H1 (cell line): ENCODE results near the gene ABCC4.

Experiments used
- CHD2 ChIP-seq: IDR thresholded peaks from 2 replicates; pipeline ENCODE4 v1.6.1; 2012; ENCODE audit warnings: low read length, improper control_type of control experiment
- EP300 ChIP-seq, 2 experiments: IDR thresholded peaks; 1 replicate in 1 of 2; 2 replicates in 1 of 2; pipeline ENCODE4 v1.6.1; 2011 to 2012; ENCODE audit warnings: low read depth in 2 of 2, low read length in 2 of 2, mild to moderate bottlenecking in 2 of 2, borderline replicate concordance in 1 of 2, inconsistent platforms in 1 of 2, moderate library complexity in 1 of 2
- EZH2 ChIP-seq: fragments of 200-600 bp; sonication (generic); IDR thresholded peaks from 2 replicates; pipeline ENCODE4 v1.7.1; 2012; ENCODE audit warnings: low read depth, mild to moderate bottlenecking, moderate library complexity, low read length, inconsistent platforms; ENCODE audit not compliant: severe bottlenecking
- PHF8 ChIP-seq: fragments of 200-600 bp; sonication (generic); conservative IDR thresholded peaks from 2 replicates; pipeline ENCODE4 v1.7.1; 2012; ENCODE audit warnings: low read depth, mild to moderate bottlenecking, inconsistent platforms, low read length, moderate library complexity
- POLR2A ChIP-seq, 2 experiments: IDR thresholded peaks; 1 replicate in 1 of 2; 2 replicates in 1 of 2; pipeline ENCODE4 v1.6.1; 2011; ENCODE audit warnings: low read depth in 2 of 2, low read length in 2 of 2, mild to moderate bottlenecking in 2 of 2; ENCODE audit errors: control extremely low read depth in 1 of 2
- RBBP5 ChIP-seq: IDR thresholded peaks from 2 replicates; pipeline ENCODE4 v1.7.1; 2012; ENCODE audit warnings: low read depth, mild to moderate bottlenecking, inconsistent platforms, low read length, moderate library complexity, borderline replicate concordance
- RFX5 ChIP-seq: IDR thresholded peaks from 2 replicates; pipeline ENCODE4 v1.6.1; 2011; ENCODE audit warnings: low read depth, low read length, improper control_type of control experiment, borderline replicate concordance
- SIN3A ChIP-seq, 2 experiments: IDR thresholded peaks in 1 of 2; conservative IDR thresholded peaks in 1 of 2; 2 replicates each; pipeline ENCODE4 v1.6.1; 2011 to 2012; ENCODE audit warnings: low read length in 2 of 2, improper control_type of control experiment in 1 of 2, low read depth in 1 of 2, mild to moderate bottlenecking in 1 of 2
- SP2 ChIP-seq: IDR thresholded peaks from 2 replicates; pipeline ENCODE4 v1.6.1; 2012; ENCODE audit warnings: mild to moderate bottlenecking, low read length, inconsistent platforms
- SUZ12 ChIP-seq: fragments of 200-600 bp; sonication (generic); IDR thresholded peaks from 2 replicates; pipeline ENCODE4 v1.6.1; 2012; ENCODE audit warnings: mild to moderate bottlenecking, inconsistent platforms, low read length, moderate library complexity, mixed read lengths
- YY1 ChIP-seq: IDR thresholded peaks from 2 replicates; pipeline ENCODE4 v1.6.1; 2011; ENCODE audit warnings: low read depth, mild to moderate bottlenecking, low read length
- ZNF274 ChIP-seq: IDR thresholded peaks from 2 replicates; pipeline ENCODE4 v1.7.0; 2012; ENCODE audit warnings: low read length, borderline replicate concordance; ENCODE audit errors: extremely low read depth
- TF ChIP-seq, protein P1 (sequence below), 3 experiments: IDR thresholded peaks; 1 replicate in 2 of 3; 2 replicates in 1 of 3; pipeline versions ENCODE4 v1.5.1 to v1.6.1; 2011; ENCODE audit warnings: low read length in 3 of 3, mild to moderate bottlenecking in 3 of 3, inconsistent platforms in 2 of 3, low read depth in 1 of 3, moderate library complexity in 1 of 3; ENCODE audit not compliant: insufficient read depth in 1 of 3; ENCODE audit errors: control extremely low read depth in 1 of 3
- TF ChIP-seq, protein P2 (sequence below): IDR thresholded peaks from 2 replicates; pipeline ENCODE4 v1.6.1; 2011; ENCODE audit warnings: low read length, improper control_type of control experiment

DNA sequence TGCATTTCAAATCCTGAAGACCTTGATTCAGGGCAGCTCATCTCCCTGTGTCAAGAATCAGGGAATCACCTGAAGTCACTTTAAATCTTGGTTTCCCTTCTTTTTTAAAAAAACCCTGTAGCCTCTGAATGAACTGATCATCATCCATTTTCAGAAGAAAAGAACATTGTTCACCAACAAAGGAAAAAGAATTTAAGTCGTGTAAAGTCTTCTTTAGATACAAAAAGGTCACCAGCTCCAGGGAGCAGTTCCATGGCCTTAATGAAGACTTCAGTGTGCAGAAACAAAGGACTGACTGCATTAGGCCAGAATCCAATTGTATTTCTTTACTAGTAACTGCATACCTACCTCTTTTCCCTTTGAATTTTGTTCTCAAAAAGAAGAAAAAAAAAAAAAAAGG is 245.0 kb downstream of the ABCC4 start:
- TF ChIP-seq EZH2 (no peak), SIN3A (conservative IDR thresholded peaks at IDR 0.05 in 1 of 2, IDR thresholded peaks at IDR 0.05 in 1 of 2; ENCODE audit: low read depth in 1 of 2, low read length in 2 of 2) (no peak), RBBP5 (no peak), SUZ12 (no peak), CHD2 (no peak), YY1 (no peak), SP2 (no peak), ZNF274 (no peak), PHF8 (no peak), RFX5 (no peak), EP300 (IDR thresholded peaks at IDR 0.05; ENCODE audit: borderline replicate concordance in 1 of 2, low read depth in 2 of 2, low read length in 2 of 2) (no peak), POLR2A (IDR thresholded peaks at IDR 0.05; ENCODE audit: control extremely low read depth in 1 of 2, low read depth in 2 of 2, low read length in 2 of 2) (no peak)
- TF ChIP-seq, protein P1, sequence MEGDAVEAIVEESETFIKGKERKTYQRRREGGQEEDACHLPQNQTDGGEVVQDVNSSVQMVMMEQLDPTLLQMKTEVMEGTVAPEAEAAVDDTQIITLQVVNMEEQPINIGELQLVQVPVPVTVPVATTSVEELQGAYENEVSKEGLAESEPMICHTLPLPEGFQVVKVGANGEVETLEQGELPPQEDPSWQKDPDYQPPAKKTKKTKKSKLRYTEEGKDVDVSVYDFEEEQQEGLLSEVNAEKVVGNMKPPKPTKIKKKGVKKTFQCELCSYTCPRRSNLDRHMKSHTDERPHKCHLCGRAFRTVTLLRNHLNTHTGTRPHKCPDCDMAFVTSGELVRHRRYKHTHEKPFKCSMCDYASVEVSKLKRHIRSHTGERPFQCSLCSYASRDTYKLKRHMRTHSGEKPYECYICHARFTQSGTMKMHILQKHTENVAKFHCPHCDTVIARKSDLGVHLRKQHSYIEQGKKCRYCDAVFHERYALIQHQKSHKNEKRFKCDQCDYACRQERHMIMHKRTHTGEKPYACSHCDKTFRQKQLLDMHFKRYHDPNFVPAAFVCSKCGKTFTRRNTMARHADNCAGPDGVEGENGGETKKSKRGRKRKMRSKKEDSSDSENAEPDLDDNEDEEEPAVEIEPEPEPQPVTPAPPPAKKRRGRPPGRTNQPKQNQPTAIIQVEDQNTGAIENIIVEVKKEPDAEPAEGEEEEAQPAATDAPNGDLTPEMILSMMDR (IDR thresholded peaks at IDR 0.05; ENCODE audit: control extremely low read depth in 1 of 3, insufficient read depth in 1 of 3, low read depth in 1 of 3, low read length in 3 of 3), result no peak
- TF ChIP-seq, protein P2, sequence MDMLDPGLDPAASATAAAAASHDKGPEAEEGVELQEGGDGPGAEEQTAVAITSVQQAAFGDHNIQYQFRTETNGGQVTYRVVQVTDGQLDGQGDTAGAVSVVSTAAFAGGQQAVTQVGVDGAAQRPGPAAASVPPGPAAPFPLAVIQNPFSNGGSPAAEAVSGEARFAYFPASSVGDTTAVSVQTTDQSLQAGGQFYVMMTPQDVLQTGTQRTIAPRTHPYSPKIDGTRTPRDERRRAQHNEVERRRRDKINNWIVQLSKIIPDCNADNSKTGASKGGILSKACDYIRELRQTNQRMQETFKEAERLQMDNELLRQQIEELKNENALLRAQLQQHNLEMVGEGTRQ, result no peak
